SK-N-SH treated with all-trans-retinoic acid at 6 μM for 48 hours (cell line): ENCODE measurements around the gene GRK2.

Source experiments
- ARNTL ChIP-seq: fragments of 450-650 bp; formaldehyde crosslinking; IDR thresholded peaks from 2 replicates; pipeline ENCODE4 v1.5.0; 2020; ENCODE audit warnings: low read depth, mild to moderate bottlenecking, moderate library complexity, borderline replicate concordance
- BACH2 ChIP-seq: fragments of 250-450 bp; sonication (Bioruptor Pico); IDR thresholded peaks from 2 replicates; pipeline ENCODE4 v1.9.0; 2021; ENCODE audit warnings: mild to moderate bottlenecking, borderline replicate concordance
- ESRRG ChIP-seq: fragments of 250-450 bp; sonication (Bioruptor Pico); IDR thresholded peaks from 2 replicates; pipeline ENCODE4 v1.6.1; 2021; ENCODE audit warnings: mild to moderate bottlenecking
- GLIS3 ChIP-seq: fragments of 250-450 bp; sonication (Bioruptor Pico); IDR thresholded peaks from 2 replicates; pipeline ENCODE4 v1.5.0; 2020; ENCODE audit warnings: mild to moderate bottlenecking, moderate library complexity
- PPARA ChIP-seq: fragments of 250-450 bp; sonication (Bioruptor Pico); IDR thresholded peaks from 2 replicates; pipeline ENCODE4 v1.5.0; 2020; ENCODE audit warnings: mild to moderate bottlenecking, borderline replicate concordance
- TOX ChIP-seq: fragments of 250-450 bp; sonication (Bioruptor Pico); IDR thresholded peaks from 2 replicates; pipeline ENCODE4 v1.8.0; 2021; ENCODE audit warnings: mild to moderate bottlenecking, moderate library complexity, borderline replicate concordance
- ZFP3 ChIP-seq: fragments of 250-450 bp; sonication (Bioruptor Pico); IDR thresholded peaks from 2 replicates; pipeline ENCODE4 v1.5.0; 2020; ENCODE audit warnings: mild to moderate bottlenecking, moderate library complexity
- ZFP30 ChIP-seq: fragments of 450-650 bp; formaldehyde crosslinking; IDR thresholded peaks from 2 replicates; pipeline ENCODE4 v1.5.0; 2022; ENCODE audit warnings: mild to moderate bottlenecking, moderate library complexity
- TF ChIP-seq, protein P1 (sequence below): fragments of 250-450 bp; sonication (Bioruptor Pico); IDR thresholded peaks from 2 replicates; pipeline ENCODE4 v1.8.0; 2020; ENCODE audit warnings: mild to moderate bottlenecking, moderate library complexity, borderline replicate concordance
- TF ChIP-seq, protein P2 (sequence below): fragments of 250-450 bp; sonication (Bioruptor Pico); IDR thresholded peaks from 2 replicates; pipeline ENCODE4 v1.5.1; 2020; ENCODE audit warnings: low read depth, mild to moderate bottlenecking, moderate library complexity
- TF ChIP-seq, protein P3 (sequence below): fragments of 250-450 bp; sonication (Bioruptor Pico); IDR thresholded peaks from 2 replicates; pipeline ENCODE4 v1.5.1; 2021; ENCODE audit warnings: mild to moderate bottlenecking, moderate library complexity

DNA sequence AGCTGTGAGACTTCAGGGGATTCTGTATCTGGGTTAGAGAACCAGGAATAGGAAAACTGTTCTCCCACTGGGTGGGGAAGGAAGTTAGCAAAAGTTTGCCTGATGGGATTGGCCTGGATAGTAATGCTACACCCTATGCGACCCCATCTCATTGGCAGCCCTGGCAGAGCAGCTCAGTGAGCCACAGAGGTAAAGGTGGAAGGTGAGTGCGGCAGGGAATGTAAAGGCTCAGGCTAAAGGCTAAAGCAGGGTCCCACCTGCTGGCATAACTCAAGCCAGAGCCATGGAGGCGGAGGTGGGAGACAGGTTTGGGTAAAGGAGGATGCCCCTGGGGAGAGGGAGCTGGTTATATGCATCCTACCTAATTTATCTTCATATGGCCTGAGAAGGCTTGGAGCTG lies 55.8 kb downstream of the GRK2 start:
- TF ChIP-seq ARNTL (CRISPR knock-in tag) (no peak), ZFP30 (CRISPR knock-in tag) (no peak), BACH2 (CRISPR knock-in tag) (no peak), GLIS3 (CRISPR knock-in tag) (no peak), TOX (CRISPR knock-in tag) (no peak), ZFP3 (no peak), ESRRG (CRISPR knock-in tag) (no peak), PPARA (CRISPR knock-in tag) (no peak)
- TF ChIP-seq, protein P1, sequence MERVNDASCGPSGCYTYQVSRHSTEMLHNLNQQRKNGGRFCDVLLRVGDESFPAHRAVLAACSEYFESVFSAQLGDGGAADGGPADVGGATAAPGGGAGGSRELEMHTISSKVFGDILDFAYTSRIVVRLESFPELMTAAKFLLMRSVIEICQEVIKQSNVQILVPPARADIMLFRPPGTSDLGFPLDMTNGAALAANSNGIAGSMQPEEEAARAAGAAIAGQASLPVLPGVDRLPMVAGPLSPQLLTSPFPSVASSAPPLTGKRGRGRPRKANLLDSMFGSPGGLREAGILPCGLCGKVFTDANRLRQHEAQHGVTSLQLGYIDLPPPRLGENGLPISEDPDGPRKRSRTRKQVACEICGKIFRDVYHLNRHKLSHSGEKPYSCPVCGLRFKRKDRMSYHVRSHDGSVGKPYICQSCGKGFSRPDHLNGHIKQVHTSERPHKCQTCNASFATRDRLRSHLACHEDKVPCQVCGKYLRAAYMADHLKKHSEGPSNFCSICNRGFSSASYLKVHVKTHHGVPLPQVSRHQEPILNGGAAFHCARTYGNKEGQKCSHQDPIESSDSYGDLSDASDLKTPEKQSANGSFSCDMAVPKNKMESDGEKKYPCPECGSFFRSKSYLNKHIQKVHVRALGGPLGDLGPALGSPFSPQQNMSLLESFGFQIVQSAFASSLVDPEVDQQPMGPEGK (CRISPR knock-in tag) = no peak
- TF ChIP-seq, protein P2, sequence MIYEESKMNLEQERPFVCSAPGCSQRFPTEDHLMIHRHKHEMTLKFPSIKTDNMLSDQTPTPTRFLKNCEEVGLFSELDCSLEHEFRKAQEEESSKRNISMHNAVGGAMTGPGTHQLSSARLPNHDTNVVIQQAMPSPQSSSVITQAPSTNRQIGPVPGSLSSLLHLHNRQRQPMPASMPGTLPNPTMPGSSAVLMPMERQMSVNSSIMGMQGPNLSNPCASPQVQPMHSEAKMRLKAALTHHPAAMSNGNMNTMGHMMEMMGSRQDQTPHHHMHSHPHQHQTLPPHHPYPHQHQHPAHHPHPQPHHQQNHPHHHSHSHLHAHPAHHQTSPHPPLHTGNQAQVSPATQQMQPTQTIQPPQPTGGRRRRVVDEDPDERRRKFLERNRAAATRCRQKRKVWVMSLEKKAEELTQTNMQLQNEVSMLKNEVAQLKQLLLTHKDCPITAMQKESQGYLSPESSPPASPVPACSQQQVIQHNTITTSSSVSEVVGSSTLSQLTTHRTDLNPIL (CRISPR knock-in tag) = no peak
- TF ChIP-seq, protein P3, sequence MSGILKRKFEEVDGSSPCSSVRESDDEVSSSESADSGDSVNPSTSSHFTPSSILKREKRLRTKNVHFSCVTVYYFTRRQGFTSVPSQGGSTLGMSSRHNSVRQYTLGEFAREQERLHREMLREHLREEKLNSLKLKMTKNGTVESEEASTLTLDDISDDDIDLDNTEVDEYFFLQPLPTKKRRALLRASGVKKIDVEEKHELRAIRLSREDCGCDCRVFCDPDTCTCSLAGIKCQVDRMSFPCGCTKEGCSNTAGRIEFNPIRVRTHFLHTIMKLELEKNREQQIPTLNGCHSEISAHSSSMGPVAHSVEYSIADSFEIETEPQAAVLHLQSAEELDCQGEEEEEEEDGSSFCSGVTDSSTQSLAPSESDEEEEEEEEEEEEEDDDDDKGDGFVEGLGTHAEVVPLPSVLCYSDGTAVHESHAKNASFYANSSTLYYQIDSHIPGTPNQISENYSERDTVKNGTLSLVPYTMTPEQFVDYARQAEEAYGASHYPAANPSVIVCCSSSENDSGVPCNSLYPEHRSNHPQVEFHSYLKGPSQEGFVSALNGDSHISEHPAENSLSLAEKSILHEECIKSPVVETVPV (CRISPR knock-in tag) = no peak
